Trophoblast cell (in vitro differentiated cells and primary cell): Measurements from ENCODE around the gene SSBP1.

Source experiments
- DNase-seq, 2 donors: peaks; one replicate each; pipeline ENCODE4 v3.0.0-alpha.2; 2016
- H2AFZ ChIP-seq: 2 replicates; pipeline ENCODE4 v1.6.1; 2013; ENCODE audit warnings: low read length, moderate library complexity, mild to moderate bottlenecking; ENCODE audit not compliant: insufficient read depth, poor library complexity
- H2AK5ac ChIP-seq: 2 replicates; pipeline ENCODE4 v1.6.1; 2013; ENCODE audit warnings: mild to moderate bottlenecking, low read length
- H2BK120ac ChIP-seq: 2 replicates; pipeline ENCODE4 v1.6.1; 2013; ENCODE audit warnings: low read length, mild to moderate bottlenecking, moderate library complexity; ENCODE audit not compliant: insufficient read depth, poor library complexity
- H2BK12ac ChIP-seq: 2 replicates; pipeline ENCODE4 v1.6.1; 2013; ENCODE audit warnings: mild to moderate bottlenecking, low read length, moderate library complexity
- H2BK5ac ChIP-seq: 2 replicates; pipeline ENCODE4 v1.6.1; 2013; ENCODE audit warnings: low read length, low read depth, moderate library complexity, mild to moderate bottlenecking; ENCODE audit not compliant: poor library complexity
- H3K14ac ChIP-seq: 2 replicates; pipeline ENCODE4 v1.6.1; 2013; ENCODE audit warnings: mild to moderate bottlenecking, low read length
- H3K18ac ChIP-seq: 2 replicates; pipeline ENCODE4 v1.6.1; 2013; ENCODE audit warnings: mild to moderate bottlenecking, low read length
- H3K23ac ChIP-seq: 2 replicates; pipeline ENCODE4 v1.6.1; 2013; ENCODE audit warnings: low read length
- H3K27ac ChIP-seq: 2 replicates; pipeline ENCODE4 v1.5.1; 2013; ENCODE audit warnings: low read depth, mild to moderate bottlenecking, inconsistent platforms, low read length, moderate library complexity
- H3K27me3 ChIP-seq: 2 replicates; pipeline ENCODE4 v1.6.1; 2013; ENCODE audit warnings: inconsistent platforms, mild to moderate bottlenecking, low read length, moderate library complexity; ENCODE audit not compliant: insufficient read depth
- H3K36me3 ChIP-seq, 2 experiments: 1 replicate in 1 of 2; 2 replicates in 1 of 2; pipeline ENCODE4 v1.6.1; 2013; ENCODE audit warnings: low read length in 2 of 2, mild to moderate bottlenecking in 2 of 2, moderate library complexity in 1 of 2; ENCODE audit not compliant: insufficient read depth in 2 of 2, control insufficient read depth in 1 of 2
- H3K4ac ChIP-seq: 2 replicates; pipeline ENCODE4 v1.6.1; 2013; ENCODE audit warnings: low read depth, mild to moderate bottlenecking, low read length, moderate library complexity
- H3K4me1 ChIP-seq, 2 experiments: 1 replicate in 1 of 2; 2 replicates in 1 of 2; pipeline ENCODE4 v1.6.1; 2013; ENCODE audit warnings: low read length in 2 of 2, mild to moderate bottlenecking in 2 of 2, moderate library complexity in 1 of 2; ENCODE audit not compliant: insufficient read depth in 2 of 2, control insufficient read depth in 1 of 2
- H3K4me2 ChIP-seq: 2 replicates; pipeline ENCODE4 v1.6.1; 2013; ENCODE audit warnings: inconsistent platforms, mild to moderate bottlenecking, low read length, moderate library complexity
- H3K4me3 ChIP-seq: 2 replicates; pipeline ENCODE4 v1.5.1; 2013; ENCODE audit warnings: mild to moderate bottlenecking, low read depth, low read length, inconsistent platforms
- H3K79me1 ChIP-seq: one replicate; pipeline ENCODE4 v1.6.1; 2013; ENCODE audit warnings: low read length
- H3K79me2 ChIP-seq: 2 replicates; pipeline ENCODE4 v1.6.1; 2013; ENCODE audit warnings: low read length, mild to moderate bottlenecking; ENCODE audit not compliant: control insufficient read depth, insufficient read depth, poor library complexity
- H3K9ac ChIP-seq: 2 replicates; pipeline ENCODE4 v1.6.1; 2013; ENCODE audit warnings: mild to moderate bottlenecking, low read length
- H3K9me3 ChIP-seq: 2 replicates; pipeline ENCODE4 v1.6.1; 2013; ENCODE audit warnings: low read depth, mild to moderate bottlenecking, control low read depth, inconsistent platforms, low read length; ENCODE audit not compliant: insufficient read depth
- H4K12ac ChIP-seq: 2 replicates; pipeline ENCODE4 v1.6.1; 2013; ENCODE audit warnings: low read depth, mild to moderate bottlenecking, low read length, moderate library complexity
- H4K8ac ChIP-seq: 2 replicates; pipeline ENCODE4 v1.6.1; 2013; ENCODE audit warnings: low read depth, mild to moderate bottlenecking, low read length, moderate library complexity
- H4K91ac ChIP-seq: one replicate; pipeline ENCODE4 v1.6.1; 2013; ENCODE audit warnings: low read depth, mild to moderate bottlenecking, low read length, moderate library complexity
- WGBS: extraction: QIAGEN DNeasy Blood & Tissue Kit; methylation state at CpG from one replicate; pipeline ENCODE4 v1.1.7; 2013; ENCODE audit warnings: missing lambda C conversion rate; ENCODE audit not compliant: insufficient read length, insufficient coverage; ENCODE audit errors: extremely low coverage; 5-methylcytosine and 5-hydroxymethylcytosine counted together

The SSBP1 gene

DNA sequence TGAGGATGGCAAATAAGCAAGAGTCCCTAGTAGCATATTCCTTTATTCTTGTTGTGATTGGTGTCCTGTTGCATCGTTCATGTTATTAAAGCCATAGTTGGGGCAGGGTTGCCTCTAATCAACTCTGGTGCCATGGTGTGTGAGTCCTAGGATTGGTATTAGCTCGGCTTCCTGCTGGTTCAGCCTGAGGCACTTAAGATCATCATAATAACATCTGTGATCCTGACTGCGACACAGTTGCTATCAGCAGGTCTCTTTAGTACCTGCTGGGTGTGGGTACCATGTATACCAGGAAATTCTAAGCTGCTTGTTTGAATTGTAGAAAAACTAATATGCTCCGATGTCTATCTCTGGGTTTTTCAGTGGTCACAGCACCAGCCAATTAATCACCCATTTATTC lies 28.4 kb upstream of the SSBP1 start:
- no peak overlapping the region for H2BK120ac ChIP-seq
- no peak overlapping the region for H3K9ac ChIP-seq
- H3K18ac ChIP-seq, result no peak overlapping the region
- H3K4me1 ChIP-seq, result no peaks in the 10 kb centered on the region
- no peaks in the 10 kb centered on the region for H3K79me2 ChIP-seq
- H2BK5ac ChIP-seq, result no peak overlapping the region
- H3K79me1 ChIP-seq, result no peaks in the 10 kb centered on the region
- no CpG with 5 or more reads among the region's 4 CpGs for WGBS
- no peaks in the 10 kb centered on the region for H3K27me3 ChIP-seq
- no peak overlapping the region for H3K4me3 ChIP-seq
- no peak overlapping the region for H2BK12ac ChIP-seq
- H4K91ac ChIP-seq, result no peak overlapping the region
- no peaks in the 10 kb centered on the region for H3K36me3 ChIP-seq
- H3K9me3 ChIP-seq, result no peaks in the 10 kb centered on the region
- H3K4ac ChIP-seq, result no peak overlapping the region
- no peak overlapping the region for H2AK5ac ChIP-seq
- DNase-seq, result peak; percentile 53 to 56
- H3K4me2 ChIP-seq, result no peak overlapping the region
- no peak overlapping the region for H4K8ac ChIP-seq
- no peak overlapping the region for H2AFZ ChIP-seq
- H3K14ac ChIP-seq, result no peak overlapping the region
- H3K23ac ChIP-seq, result no peak overlapping the region
- H4K12ac ChIP-seq, result no peak overlapping the region
- no peak overlapping the region for H3K27ac ChIP-seq

DNA sequence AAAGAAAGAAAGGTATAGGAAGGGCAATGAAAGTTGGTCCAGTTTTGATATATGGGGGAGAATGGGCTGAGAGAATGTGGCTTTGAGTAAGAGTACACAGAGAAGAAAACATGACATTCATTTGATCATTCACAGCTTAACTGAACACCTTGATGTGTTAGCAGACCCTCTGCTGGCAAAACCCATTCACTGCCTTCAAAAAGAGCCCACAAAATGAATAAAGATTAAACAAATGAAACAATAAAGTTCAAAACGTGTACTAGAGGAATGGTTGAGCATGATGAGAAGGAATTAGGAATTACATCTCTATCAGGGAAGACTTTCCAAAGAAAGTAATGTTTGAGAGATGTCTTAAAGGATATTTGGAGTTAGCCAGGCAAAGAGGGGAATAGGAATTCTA lies 27.9 kb upstream of the SSBP1 start:
- no peaks in the 10 kb centered on the region for H3K79me2 ChIP-seq
- H3K9ac ChIP-seq, result no peak overlapping the region
- no peak overlapping the region for H3K4me2 ChIP-seq
- no peak overlapping the region for H4K8ac ChIP-seq
- no peak overlapping the region for H3K23ac ChIP-seq
- no peak for DNase-seq
- no peak overlapping the region for H3K27ac ChIP-seq
- no CpG with 5 or more reads among the region's 1 CpG for WGBS
- H3K18ac ChIP-seq, result no peak overlapping the region
- no peak overlapping the region for H3K4me3 ChIP-seq
- no peak overlapping the region for H4K91ac ChIP-seq
- no peaks in the 10 kb centered on the region for H3K9me3 ChIP-seq
- H3K79me1 ChIP-seq, result no peaks in the 10 kb centered on the region
- no peak overlapping the region for H2AFZ ChIP-seq
- H3K36me3 ChIP-seq, result no peaks in the 10 kb centered on the region
- no peaks in the 10 kb centered on the region for H3K4me1 ChIP-seq
- no peak overlapping the region for H3K4ac ChIP-seq
- H4K12ac ChIP-seq, result no peak overlapping the region
- no peak overlapping the region for H2BK12ac ChIP-seq
- no peak overlapping the region for H2BK5ac ChIP-seq
- H2AK5ac ChIP-seq, result no peak overlapping the region
- no peaks in the 10 kb centered on the region for H3K27me3 ChIP-seq
- no peak overlapping the region for H2BK120ac ChIP-seq
- H3K14ac ChIP-seq, result no peak overlapping the region

DNA sequence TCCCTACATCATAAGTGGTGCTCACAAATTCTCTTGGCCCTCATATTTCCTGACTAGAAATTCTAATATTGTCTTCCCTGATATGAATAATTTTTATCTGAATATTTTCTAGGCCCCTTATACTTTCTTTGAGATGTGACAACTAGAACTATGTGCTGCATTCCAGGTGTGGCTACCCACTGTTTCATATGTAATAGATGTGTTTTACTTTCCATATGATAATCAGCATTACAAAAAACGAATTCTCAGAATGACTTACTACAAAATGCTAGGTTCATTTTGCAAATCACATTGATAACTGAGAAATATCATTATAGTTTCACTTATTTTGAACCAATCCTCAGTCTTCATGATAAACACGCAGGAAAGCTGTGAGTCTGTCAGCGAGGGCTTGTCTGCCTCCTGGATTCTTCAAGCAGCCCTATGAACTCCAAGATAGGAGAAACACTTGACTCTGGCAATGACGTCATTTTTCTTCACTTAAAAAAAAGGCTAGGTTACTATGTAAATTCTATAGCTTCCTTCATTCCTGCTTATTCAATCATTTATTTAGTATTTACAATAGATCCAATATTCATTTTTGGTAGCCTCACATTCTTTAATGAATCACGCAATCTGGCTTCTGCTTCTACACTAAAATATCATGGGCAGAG lies 25.4 kb upstream of the SSBP1 start:
- H3K4me3 ChIP-seq, result no peak overlapping the region
- no peak for DNase-seq
- no peaks in the 10 kb centered on the region for H3K4me1 ChIP-seq
- H3K79me2 ChIP-seq, result no peaks in the 10 kb centered on the region
- H2AFZ ChIP-seq, result no peak overlapping the region
- no peak overlapping the region for H4K91ac ChIP-seq
- no peak overlapping the region for H3K18ac ChIP-seq
- no peak overlapping the region for H3K4ac ChIP-seq
- H3K23ac ChIP-seq, result no peak overlapping the region
- WGBS, result no CpG with 5 or more reads among the region's 5 CpGs
- no peaks in the 10 kb centered on the region for H3K36me3 ChIP-seq
- H3K9ac ChIP-seq, result no peak overlapping the region
- no peak overlapping the region for H3K27ac ChIP-seq
- H2AK5ac ChIP-seq, result no peak overlapping the region
- no peak overlapping the region for H4K12ac ChIP-seq
- H2BK12ac ChIP-seq, result no peak overlapping the region
- no peak overlapping the region for H2BK5ac ChIP-seq
- no peak overlapping the region for H4K8ac ChIP-seq
- H3K27me3 ChIP-seq, result no peaks in the 10 kb centered on the region
- H3K79me1 ChIP-seq, result no peaks in the 10 kb centered on the region
- no peak overlapping the region for H2BK120ac ChIP-seq
- no peak overlapping the region for H3K4me2 ChIP-seq
- H3K14ac ChIP-seq, result no peak overlapping the region
- H3K9me3 ChIP-seq, result no peaks in the 10 kb centered on the region

DNA sequence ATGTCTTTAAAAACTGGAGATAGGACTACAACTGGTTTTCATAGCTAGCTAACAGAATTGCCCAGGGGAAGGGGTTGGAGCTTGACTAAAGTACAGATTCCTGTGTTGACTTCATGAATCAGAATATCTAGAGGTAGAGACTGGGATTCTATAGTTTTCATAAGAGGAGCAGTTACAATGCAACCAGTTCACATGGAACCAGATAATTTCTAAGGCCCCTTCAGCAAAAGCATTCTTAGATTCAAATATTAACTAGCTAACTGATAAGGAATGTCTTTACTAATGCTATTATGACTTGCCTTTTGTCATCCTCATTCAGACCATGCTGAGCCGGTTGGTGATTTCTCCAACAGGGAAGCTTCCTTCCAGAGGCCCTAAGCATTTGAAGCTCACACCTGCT lies 24.3 kb upstream of the SSBP1 start:
- Histone ChIP-seq H4K91ac (no peak overlapping the region), H3K9me3 (no peaks in the 10 kb centered on the region), H2BK120ac (no peak overlapping the region), H3K4me2 (no peak overlapping the region), H3K4me3 (no peak overlapping the region), H2AK5ac (no peak overlapping the region), H3K18ac (no peak overlapping the region), H3K79me2 (no peaks in the 10 kb centered on the region), H3K9ac (no peak overlapping the region), H4K8ac (no peak overlapping the region), H3K36me3 (no peaks in the 10 kb centered on the region), H3K27me3 (no peaks in the 10 kb centered on the region), H3K23ac (no peak overlapping the region), H3K4me1 (no peaks in the 10 kb centered on the region), H2BK12ac (no peak overlapping the region), H3K79me1 (no peaks in the 10 kb centered on the region), H3K27ac (no peak overlapping the region), H2AFZ (no peak overlapping the region), H4K12ac (no peak overlapping the region), H3K4ac (no peak overlapping the region), H3K14ac (no peak overlapping the region), H2BK5ac (no peak overlapping the region)
- no peak for DNase-seq
- no CpG with 5 or more reads among the region's 1 CpG for WGBS
